HG03139 (cell line): Measurements from ENCODE around the gene MORN2.
"Not testable (repeated sequence)": the region's sequence is repeated elsewhere in the genome, so short reads cannot be mapped to it uniquely, and the experiment has no call there.

Experiments
- ATAC-seq: cut with Tn5 transposase; IDR thresholded peaks from one replicate; pipeline ENCODE4 v1.9.1; 2021; ENCODE audit not compliant: unreplicated experiment

Gene MORN2

DNA sequence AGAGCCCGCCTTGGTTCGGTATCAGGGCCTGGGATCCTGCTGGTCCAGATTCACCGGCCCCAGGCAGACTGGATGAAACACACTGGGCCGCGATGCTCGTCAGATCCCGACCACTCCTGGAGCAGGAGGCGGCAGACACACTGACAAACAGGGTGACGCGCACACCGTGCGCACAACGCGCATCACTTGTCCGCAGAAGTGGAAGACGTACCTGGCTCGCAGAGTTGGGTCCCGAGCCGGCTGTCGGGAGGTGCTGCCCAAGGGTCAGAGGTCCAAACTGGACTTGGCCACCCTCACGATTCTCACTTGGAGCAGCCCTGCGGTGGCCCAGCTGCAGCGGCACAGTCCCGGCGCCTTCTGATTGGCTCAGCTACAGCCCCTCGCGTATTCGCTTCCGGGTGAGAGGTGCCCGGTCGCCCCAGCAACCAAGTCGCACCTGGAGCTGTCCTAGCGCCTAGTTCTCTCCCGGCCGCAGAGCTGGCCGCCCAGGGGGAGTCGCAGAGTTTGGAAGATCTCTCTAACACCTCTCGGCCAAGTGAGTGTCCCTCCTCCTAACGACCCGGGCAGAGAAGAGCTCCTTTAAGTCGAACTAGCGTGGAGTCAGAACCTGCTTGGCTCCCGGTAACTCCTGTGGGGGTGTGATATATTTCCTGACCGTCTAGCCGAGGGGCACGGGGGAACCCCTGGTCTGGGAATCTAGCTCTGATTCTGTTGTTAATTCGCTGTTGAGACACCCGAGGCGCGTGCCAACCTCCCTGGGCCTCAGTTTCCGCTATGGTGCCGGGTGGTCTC lies at the start of gene MORN2, which contains the start of gene DHX57:
Gene MORN2 (plus strand): TSS at position 401 of the 792 bp plus-strand sequence.
Gene DHX57 (minus strand): TSS at position 359 of the 792 bp plus-strand sequence. CDS start 7,529 bp downstream, outside the sequence.
- peak; percentile 100 for ATAC-seq

DNA sequence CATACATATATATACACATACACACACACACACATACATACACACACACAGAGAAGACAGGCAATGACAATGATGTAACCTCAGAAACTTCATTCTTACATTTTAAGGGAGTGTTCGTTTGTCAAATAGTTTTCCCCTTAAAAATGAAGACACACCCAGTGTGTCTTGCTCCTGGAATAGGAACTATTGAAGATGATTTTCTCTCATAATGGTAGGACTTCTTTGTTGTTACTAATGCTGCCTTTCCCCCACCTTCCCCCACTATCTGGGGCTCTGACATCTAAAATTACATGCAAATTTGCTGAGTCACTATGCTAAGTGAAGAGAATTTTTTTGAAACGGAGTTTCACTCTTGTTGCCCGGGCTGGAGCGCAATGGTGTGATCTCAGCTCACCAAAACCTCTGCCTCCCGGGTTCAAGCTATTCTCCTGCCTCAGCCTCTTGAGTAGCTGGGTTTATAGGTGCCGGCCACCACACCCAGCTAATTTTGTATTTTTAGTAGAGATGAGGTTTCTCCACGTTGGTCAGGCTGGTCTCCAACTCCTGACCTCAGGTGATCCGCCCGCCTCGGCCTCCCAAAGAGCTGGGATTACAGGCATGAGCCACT lies 48.1 kb upstream of the MORN2 start:
- ATAC-seq: not testable (repeated sequence)

DNA sequence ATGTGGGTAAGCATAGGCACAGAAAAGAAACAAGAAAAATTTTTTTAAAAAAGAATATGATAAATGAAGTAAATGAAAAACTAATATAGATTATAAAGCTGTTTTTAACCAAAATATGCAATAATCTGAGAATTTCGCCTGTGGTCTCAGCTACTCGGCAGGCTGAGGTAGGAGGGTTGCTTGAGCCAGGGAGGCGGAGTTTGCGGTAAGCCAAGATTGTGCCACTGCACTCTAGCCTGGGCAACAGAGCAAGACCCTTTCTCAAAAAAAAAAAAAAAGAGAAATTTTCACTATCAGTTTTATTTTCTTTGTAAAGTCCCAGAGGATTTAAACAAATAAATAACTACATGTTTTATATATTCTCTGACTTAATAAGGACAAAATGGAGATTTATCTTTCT lies 47.3 kb upstream of the MORN2 start:
- ATAC-seq: no peak

DNA sequence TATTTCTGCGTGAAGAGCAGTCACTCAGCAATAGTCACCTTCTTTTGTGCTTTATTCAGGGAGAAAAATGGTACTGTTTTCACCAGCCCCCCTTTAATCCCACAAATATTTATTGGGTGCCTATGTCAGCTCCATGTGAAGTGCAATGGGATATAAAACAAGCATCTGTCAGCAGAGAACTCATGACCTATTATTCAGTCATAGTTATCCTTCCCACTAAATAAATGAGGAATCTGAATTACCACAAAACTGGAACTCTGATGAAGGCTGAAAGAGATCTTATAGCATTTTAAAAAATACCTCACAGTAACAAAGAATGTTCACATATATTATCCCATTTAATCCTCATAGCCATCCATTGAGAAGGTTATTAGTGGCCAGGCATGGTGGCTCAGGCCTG lies 45.8 kb upstream of the MORN2 start:
- ATAC-seq: no peak

DNA sequence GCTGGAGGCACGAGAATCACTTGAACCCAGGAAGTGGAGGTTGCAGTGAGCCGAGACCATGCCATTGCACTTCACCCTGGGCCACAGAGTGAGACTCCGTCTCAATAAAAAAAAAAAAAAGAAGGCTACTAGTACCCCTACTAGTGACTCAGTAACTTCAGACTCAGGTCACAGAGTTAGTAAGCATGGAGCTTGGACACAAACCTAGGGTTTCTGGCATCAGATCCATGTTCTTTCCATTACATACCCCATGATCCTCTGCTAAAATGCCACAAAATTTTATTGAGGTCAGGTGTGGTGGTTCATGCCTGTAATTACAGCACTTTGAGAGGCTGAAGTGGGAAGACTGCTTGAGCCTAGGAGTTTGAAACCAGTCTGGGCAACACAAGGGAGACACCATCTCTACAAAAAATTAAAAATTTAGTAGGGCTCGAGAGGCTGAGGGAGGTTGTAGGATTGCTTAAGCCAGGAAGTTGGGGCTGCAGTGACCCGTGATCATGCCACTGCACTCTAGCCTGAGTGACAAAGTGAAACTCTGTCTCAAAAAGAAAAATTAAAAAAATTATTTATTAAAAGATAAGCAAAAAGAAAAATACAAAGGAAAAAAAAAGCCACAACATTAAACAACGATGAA lies 45.1 kb upstream of the MORN2 start:
- ATAC-seq: no peak

DNA sequence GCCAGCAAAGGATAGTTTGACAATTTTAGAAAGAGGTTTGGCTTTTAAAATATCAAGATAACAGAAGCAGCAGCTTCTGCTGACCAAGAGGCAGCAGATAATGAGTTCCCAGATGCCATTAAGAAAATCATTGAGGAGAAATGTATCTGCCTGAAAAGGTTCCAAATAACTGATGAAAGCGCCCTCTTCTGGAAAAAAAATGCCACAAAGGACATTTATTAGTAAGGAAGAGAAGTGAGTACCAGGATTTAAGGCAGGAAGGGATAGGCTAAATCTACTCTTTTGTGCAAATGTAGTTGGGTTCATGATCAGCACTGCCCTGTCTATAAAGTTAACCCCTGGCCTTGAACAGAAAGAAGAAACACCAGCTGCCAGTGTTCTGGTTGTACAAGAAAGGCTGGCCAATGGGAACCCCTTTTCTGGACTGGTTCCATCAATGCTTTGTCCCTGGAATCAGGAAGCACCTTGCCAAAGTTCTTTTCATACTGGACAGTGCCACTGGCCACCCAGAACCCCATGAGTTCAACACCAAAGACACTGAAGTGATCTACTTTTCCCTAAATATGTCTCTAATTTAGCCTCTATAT lies 40.7 kb upstream of the MORN2 start:
- ATAC-seq: no peak

DNA sequence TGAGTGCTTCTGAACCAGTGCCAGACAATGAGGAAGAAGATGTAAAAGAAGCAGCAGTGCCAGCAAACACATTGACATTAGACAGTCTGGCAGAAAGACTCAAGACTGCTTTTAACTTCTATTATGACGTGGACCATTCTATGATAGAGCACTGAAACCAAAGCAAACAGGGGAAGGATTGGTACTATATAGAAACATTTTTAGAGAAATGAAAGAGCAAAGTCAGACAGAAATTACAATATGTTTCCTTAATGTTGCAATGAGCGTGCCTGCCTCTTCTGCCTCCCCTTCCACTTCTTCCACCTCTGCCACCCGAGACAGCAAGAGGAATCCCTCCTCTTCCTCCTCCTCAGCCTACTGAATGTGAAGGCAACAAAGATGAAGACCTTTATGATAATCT lies 39.8 kb upstream of the MORN2 start:
- ATAC-seq: peak; percentile 87

DNA sequence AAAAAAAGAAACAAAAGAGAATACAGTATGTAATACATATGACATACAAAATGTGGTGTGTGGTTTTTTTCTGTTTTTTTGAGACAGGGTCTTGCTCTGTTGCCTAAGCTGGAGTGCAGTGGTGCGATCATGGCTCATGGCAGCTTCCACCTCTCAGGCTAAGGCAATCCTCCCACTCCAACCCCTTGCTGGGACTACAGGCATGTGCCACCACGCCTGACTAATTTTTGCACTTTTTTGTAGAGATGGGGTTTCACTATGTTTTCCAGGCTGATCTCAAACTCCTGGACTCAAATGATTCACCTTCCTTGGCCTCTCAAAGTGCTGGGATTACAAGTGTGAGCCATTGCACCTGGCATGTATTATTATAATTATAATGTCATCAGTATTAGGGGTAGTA lies 39.0 kb upstream of the MORN2 start:
- no peak for ATAC-seq

DNA sequence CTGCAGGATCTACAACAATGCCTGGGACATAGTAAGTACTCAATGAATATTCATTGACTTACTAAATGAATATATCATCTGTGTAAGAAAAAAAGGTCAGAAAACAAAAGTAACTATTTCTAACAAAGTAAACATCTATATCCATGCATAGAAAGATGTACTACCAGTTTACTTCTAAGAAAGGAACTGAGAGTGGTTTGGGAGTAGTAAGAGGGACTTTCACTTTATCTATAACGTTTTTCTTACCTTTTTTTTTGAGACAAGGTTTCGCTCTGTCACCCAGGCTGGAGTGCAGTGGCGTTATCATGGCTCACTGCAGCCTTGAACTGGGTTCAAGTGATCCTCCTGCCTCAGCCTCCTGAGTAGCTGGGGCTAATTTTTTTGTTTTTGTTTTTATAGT lies 25.7 kb upstream of the MORN2 start:
- ATAC-seq: peak; percentile 63

DNA sequence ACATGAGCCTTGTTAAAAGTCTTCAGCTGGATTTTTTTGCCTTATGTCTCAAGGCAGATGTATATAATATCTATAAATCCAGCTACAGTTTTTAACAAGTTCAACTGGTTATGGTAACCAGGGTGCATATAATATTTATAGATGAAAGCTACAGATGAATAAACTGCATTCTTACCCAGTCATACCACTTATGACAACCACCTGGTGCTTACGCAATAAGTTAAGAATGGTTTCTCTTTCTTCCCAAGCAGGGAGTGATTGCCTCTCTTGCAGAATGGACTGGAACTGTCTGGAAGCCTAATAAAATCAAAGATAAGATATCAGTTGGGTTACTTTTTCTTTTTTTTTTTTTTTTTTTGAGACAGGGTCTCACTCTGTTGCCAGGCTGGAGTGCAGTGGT lies 19.6 kb upstream of the MORN2 start:
- ATAC-seq: no peak

DNA sequence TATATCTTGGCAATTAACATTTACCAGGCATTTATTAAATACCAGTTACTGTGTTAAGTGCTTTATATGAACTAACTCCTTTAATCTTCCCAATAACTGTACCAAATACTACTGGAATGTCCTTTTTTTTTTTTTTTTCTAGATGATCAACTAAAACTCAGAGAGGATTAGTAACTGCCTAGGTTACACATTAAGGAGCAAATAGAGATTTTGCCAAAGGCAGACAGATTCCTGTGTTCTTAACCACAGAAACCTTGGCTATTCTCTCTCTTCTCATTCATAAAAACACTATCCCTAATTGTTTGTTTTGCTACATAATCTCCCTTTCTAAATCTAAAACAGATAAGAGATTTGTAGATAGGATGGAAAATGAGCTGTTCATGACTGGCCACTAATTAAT lies 13.3 kb upstream of the MORN2 start:
- ATAC-seq: no peak

DNA sequence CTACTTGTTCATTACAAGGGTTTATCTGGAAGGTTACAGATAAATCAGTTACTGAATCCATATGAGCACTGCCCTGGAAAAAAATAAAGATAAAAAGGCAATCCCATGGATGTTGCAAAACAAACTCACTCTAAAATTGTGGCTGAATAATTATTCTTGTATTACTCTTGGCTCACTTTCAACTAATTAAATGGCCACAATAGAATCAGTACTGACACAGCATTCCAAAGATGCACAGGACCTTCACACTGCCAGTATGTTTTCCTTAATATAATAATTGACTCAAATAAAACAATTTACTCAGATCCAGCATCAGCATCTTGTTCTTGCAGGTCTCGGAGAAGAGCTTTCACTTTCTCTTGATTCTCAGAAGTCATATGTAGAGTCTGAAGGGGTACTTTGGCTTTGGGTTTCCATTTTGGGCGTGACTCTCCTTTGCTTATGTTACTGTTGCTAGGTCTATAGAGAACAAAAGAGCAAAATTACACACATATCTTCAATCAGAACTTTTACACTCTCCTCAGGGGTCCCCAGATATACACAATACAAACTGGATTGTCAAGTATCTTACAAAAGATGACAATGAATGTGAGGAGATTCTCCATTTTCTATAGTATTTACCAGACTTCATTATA lies 12.6 kb upstream of the MORN2 start:
- ATAC-seq: no peak

DNA sequence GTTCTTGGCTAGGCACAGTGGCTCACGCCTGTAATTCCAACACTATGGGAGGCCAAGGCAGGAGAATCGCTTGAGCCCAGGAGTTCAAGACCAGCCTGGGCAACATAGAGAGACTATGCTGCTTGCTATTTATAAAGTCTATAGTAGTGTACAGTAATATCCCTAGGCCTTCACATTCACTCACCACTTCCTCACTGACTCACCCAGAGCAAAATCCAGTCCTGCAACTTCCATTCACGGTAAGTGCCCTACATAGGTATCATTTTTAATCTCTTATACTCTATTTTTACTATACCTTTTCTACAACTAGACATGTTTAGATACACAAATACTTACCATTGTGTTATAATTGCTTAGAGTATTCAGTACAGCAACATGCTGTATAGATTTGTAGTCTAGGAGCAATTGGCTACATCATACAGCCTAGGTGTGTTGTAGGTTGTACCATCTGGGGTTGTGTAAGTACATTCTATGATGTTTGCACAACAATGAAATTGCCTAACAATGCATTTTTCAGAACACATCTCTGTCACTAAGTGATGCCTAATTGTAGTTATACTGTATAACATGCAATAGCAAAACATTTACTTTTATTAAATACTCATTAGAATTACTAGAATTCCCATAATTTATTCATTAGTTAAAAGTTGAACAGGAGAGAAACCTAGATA lies 8.9 kb upstream of the MORN2 start:
- ATAC-seq: no peak

DNA sequence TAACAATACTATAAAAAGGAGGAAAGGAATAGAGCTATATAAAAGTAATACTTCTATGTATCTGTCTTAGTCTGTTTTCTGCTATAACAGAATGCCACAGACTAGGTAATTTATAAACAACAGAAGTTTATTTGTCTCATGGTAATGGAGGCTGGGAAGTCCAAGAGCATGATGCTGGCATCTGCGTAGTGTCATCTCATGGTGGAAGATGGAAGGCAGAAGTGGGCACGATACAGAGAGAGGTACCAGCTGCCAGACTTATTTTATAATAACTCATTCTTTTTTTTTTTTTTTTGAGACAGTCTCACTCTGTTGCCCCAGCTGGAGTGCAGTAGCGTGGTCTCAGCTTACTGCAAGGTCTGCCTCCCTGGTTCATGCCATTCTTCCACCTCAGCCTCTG lies 4.3 kb upstream of the MORN2 start:
- ATAC-seq: no peak

DNA sequence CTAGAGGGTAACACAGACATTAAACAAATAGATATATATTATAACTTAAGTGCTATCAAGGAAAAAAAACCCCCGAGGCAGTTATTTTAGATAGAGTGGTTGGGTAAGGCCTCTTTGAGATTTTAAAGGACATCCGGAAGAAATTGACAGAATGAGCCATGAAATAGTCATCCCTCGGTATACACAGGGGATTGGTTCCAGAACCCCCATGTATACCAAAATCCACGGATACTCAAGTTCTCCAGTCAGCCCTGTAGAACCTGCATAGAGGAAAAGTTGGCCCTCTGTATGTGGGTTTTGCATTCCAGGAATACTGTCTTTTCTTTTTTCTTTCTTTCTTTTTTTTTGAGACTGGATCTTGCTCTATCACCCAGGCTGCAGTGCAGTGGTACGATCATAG lies 2.0 kb upstream of the MORN2 start:
- ATAC-seq: no peak

DNA sequence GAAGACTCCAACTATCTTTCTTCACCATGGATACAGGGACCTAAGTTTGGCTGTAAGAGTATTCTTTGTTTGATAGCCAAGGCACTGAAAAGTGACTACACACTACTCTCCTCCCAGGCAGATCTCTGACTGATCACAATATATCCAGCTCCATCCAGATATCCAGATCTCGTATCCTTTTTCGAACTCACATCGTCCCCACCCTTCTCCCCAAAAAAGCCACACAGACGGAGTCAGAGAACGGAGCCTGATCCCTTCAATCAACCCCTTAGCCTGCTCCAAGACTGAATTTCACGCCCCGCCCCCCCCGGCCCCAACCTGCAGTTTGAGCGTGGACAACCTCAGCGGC lies 575 bp upstream of the MORN2 start:
- ATAC-seq: no peak

DNA sequence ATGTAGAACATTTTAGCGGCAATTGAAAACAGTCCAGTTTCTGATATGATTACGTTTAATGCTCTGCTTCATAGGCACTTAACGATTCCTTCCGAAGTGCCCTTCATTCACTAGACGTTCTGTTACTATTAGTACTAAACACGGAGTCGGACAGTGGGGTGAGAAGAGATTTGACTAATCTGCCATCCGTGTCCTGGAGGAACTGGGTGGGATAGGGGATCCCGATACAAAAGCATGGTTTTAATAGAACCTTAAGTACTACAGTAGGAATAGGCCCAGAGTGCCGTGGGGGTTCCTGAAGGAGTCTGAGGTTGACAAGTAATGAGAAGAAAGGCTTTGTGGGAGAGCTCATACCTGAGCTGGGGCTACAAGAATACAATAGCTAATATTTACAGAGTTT lies 631 bp downstream of the MORN2 start:
- ATAC-seq: no peak

DNA sequence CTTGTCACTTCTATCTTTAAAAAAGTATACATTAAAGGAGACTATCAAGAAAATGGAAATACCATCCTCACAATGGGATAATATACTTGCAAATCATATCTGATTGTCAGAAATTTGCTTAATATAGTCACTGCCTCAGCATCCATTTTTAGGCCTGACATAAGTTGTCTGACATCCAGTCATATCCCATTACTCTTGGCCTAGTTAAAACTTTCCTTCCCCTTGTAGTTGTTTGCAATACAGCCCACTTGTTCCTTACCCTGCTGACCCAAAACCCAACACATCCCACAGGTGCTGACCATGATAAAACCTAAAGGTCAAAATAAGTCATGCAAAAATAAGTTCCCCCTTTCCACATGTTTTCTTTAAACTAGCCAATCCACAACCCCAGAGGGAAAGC lies 10.3 kb downstream of the MORN2 start:
- no peak for ATAC-seq

DNA sequence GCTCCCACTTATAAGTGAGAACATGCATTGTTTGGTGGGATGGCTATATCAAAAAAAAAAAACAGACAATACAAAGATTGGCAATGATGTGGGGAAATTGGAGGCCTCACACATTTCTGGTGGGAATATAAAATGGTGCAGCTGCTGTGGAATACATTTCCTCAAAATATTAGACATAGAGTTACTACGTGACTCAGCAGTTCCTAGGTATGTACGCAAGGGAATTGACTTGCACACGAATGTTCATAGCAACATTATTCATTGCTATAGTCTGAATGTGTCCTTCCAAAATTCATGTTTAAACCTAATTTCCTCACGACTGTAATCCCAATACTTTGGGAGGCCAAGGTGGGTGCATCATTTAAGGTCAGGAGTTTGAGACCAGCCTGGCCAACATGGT lies 11.6 kb downstream of the MORN2 start:
- no peak for ATAC-seq

DNA sequence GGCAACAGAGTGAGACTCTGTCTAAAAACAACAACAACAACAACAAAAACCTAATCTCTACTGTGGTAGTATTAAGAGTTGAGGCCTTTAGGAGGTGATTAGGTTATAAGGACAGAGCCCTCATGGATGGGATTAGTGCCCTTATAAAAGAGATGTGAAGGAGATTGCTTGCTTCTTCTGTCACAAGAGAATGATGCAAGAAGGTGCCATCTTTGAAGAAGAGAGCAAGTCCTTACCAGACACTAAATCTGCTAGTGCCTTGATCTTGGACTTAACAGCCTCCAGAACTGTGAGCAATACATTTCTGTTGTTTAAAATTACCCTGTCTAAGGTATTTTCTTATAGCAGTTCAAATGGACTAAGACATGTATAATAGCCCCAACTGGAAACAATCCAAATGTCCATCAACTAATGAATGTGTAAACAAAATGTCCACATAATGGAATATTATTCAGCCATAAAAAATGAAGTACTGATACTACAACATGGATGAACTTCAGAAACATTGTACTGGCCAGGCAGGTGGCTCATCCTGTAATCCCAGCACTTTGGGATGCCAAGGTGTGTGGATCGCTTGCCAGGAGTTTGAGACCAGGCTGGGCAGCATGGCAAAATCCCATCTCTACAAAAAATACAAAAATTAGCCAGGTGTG lies 12.3 kb downstream of the MORN2 start:
- no peak for ATAC-seq
